HG03457 (cell line): ENCODE measurements around the gene MAPK6.

ENCODE experiments used
- ATAC-seq: cut with Tn5 transposase; IDR thresholded peaks from one replicate; pipeline ENCODE4 v1.9.1; 2021; ENCODE audit warnings: moderate number of reproducible peaks; ENCODE audit not compliant: unreplicated experiment

MAPK6 gene

GRCh38 chr15:52010633-52011595 is 8.1 kb upstream of the MAPK6 start:
- no peak for ATAC-seq

- ATAC-seq = no peak
Observed at GRCh38 chr15:52011711-52012144, 7.3 kb upstream of the MAPK6 start.

- ATAC-seq = no peak
Observed at GRCh38 chr15:52012210-52012609, 6.8 kb upstream of the MAPK6 start.

GRCh38 chr15:52013151-52013791 is 5.7 kb upstream of the MAPK6 start:
- ATAC-seq = peak; percentile 46

GRCh38 chr15:52014616-52015015 is 4.4 kb upstream of the MAPK6 start:
- no peak for ATAC-seq

GRCh38 chr15:52016316-52016715 is 2.7 kb upstream of the MAPK6 start:
- ATAC-seq = no peak

GRCh38 chr15:52018244-52018643 is 775 bp upstream of the MAPK6 start:
- ATAC-seq = no peak

GRCh38 chr15:52019394-52020220 is 588 bp downstream of the MAPK6 start:
- peak; percentile 37 for ATAC-seq

GRCh38 chr15:52020221-52021085 is 1.4 kb downstream of the MAPK6 start:
- ATAC-seq = no peak

GRCh38 chr15:52021128-52021671 is 2.2 kb downstream of the MAPK6 start:
- no peak for ATAC-seq

GRCh38 chr15:52021892-52022540 is 3.0 kb downstream of the MAPK6 start:
- ATAC-seq = no peak

- ATAC-seq = no peak
Observed at GRCh38 chr15:52023169-52023922, 4.3 kb downstream of the MAPK6 start.

- ATAC-seq = no peak
Observed at GRCh38 chr15:52028431-52029093, 9.5 kb downstream of the MAPK6 start.

- no peak for ATAC-seq
Observed at GRCh38 chr15:52030010-52030409, 11.0 kb downstream of the MAPK6 start.

GRCh38 chr15:52031556-52031955 is 12.5 kb downstream of the MAPK6 start:
- ATAC-seq = no peak

GRCh38 chr15:52037889-52038505 is 19.0 kb downstream of the MAPK6 start:
- no peak for ATAC-seq

- no peak for ATAC-seq
Observed at GRCh38 chr15:52039925-52040781, 21.1 kb downstream of the MAPK6 start.
